ENCODE measurements around the gene LINC01488.

Gene LINC01488

GRCh38 chr11:69434471-69434931 lies 47.0 kb upstream of the LINC01488 start:
- H3K79me2 ChIP-seq (ENCODE audit: insufficient read depth, low read length), result no peaks in the 10 kb centered on the region
- H3K4me2 ChIP-seq (ENCODE audit: low read depth, low read length, poor library complexity, severe bottlenecking), result no peak overlapping the region
- TF ChIP-seq EZH2phosphoT487 (conservative IDR thresholded peaks at IDR 0.05; ENCODE audit: low read length) (no peak), CTCF (IDR thresholded peaks at IDR 0.05; ENCODE audit: insufficient read depth, low read length, poor library complexity, severe bottlenecking) (no peak)
- no peaks in the 10 kb centered on the region for H3K9me2 ChIP-seq (replicated peaks; ENCODE audit: insufficient read depth, low read length)
- no peak overlapping the region for H3K4me3 ChIP-seq (ENCODE audit: insufficient read depth, low read length, poor library complexity, severe bottlenecking)
- H3K9ac ChIP-seq (ENCODE audit: low read length), result no peak overlapping the region
- H3F3A ChIP-seq (ENCODE audit: insufficient read depth), result no peaks in the 10 kb centered on the region
- no peaks in the 10 kb centered on the region for H4K20me1 ChIP-seq (ENCODE audit: low read depth, low read length)
- no peaks in the 10 kb centered on the region for H3K27me3 ChIP-seq (ENCODE audit: low read length)
- no peaks in the 10 kb centered on the region for H3K36me3 ChIP-seq (ENCODE audit: low read length)
- no peak overlapping the region for H3K27ac ChIP-seq (ENCODE audit: low read depth, low read length)
- H3K9me3 ChIP-seq (ENCODE audit: insufficient read depth, low read length), result no peaks in the 10 kb centered on the region
- no peak overlapping the region for H2AFZ ChIP-seq (ENCODE audit: low read depth, low read length, severe bottlenecking)

GRCh38 chr11:69435161-69435986 lies 46.1 kb upstream of the LINC01488 start:
- H3K27ac ChIP-seq (ENCODE audit: low read depth, low read length), result no peak overlapping the region
- no peaks in the 10 kb centered on the region for H3F3A ChIP-seq (ENCODE audit: insufficient read depth)
- TF ChIP-seq EZH2phosphoT487 (conservative IDR thresholded peaks at IDR 0.05; ENCODE audit: low read length) (no peak), CTCF (IDR thresholded peaks at IDR 0.05; ENCODE audit: insufficient read depth, low read length, poor library complexity, severe bottlenecking) (no peak)
- H2AFZ ChIP-seq (ENCODE audit: low read depth, low read length, severe bottlenecking), result no peak overlapping the region
- H4K20me1 ChIP-seq (ENCODE audit: low read depth, low read length), result no peaks in the 10 kb centered on the region
- no peaks in the 10 kb centered on the region for H3K36me3 ChIP-seq (ENCODE audit: low read length)
- no peak overlapping the region for H3K4me2 ChIP-seq (ENCODE audit: low read depth, low read length, poor library complexity, severe bottlenecking)
- no peaks in the 10 kb centered on the region for H3K9me3 ChIP-seq (ENCODE audit: insufficient read depth, low read length)
- no peaks in the 10 kb centered on the region for H3K79me2 ChIP-seq (ENCODE audit: insufficient read depth, low read length)
- no peak overlapping the region for H3K4me3 ChIP-seq (ENCODE audit: insufficient read depth, low read length, poor library complexity, severe bottlenecking)
- no peak overlapping the region for H3K9ac ChIP-seq (ENCODE audit: low read length)
- no peaks in the 10 kb centered on the region for H3K27me3 ChIP-seq (ENCODE audit: low read length)
- H3K9me2 ChIP-seq (replicated peaks; ENCODE audit: insufficient read depth, low read length), result no peaks in the 10 kb centered on the region

GRCh38 chr11:69436041-69436982 lies 45.2 kb upstream of the LINC01488 start:
- no peaks in the 10 kb centered on the region for H3K79me2 ChIP-seq (ENCODE audit: insufficient read depth, low read length)
- H3K9ac ChIP-seq (ENCODE audit: low read length), result no peak overlapping the region
- H3K4me3 ChIP-seq (ENCODE audit: insufficient read depth, low read length, poor library complexity, severe bottlenecking), result no peak overlapping the region
- no peak overlapping the region for H3K4me2 ChIP-seq (ENCODE audit: low read depth, low read length, poor library complexity, severe bottlenecking)
- H2AFZ ChIP-seq (ENCODE audit: low read depth, low read length, severe bottlenecking), result no peak overlapping the region
- H3F3A ChIP-seq (ENCODE audit: insufficient read depth), result no peaks in the 10 kb centered on the region
- H3K9me3 ChIP-seq (ENCODE audit: insufficient read depth, low read length), result no peaks in the 10 kb centered on the region
- H3K36me3 ChIP-seq (ENCODE audit: low read length), result no peaks in the 10 kb centered on the region
- H3K9me2 ChIP-seq (replicated peaks; ENCODE audit: insufficient read depth, low read length), result no peaks in the 10 kb centered on the region
- TF ChIP-seq CTCF (IDR thresholded peaks at IDR 0.05; ENCODE audit: insufficient read depth, low read length, poor library complexity, severe bottlenecking), result no peak
- TF ChIP-seq EZH2phosphoT487 (conservative IDR thresholded peaks at IDR 0.05; ENCODE audit: low read length), result no peak
- no peak overlapping the region for H3K27ac ChIP-seq (ENCODE audit: low read depth, low read length)
- no peaks in the 10 kb centered on the region for H4K20me1 ChIP-seq (ENCODE audit: low read depth, low read length)
- no peaks in the 10 kb centered on the region for H3K27me3 ChIP-seq (ENCODE audit: low read length)

Data from SU-DHL-6 (cell line).